K562 (cell line): Measurements from ENCODE around the gene MICU1. TPM values are rescaled to one million over a fixed set of nuclear protein-coding genes. Genes with fewer than 3 reads are reported as not detected.

Source experiments
- ATF2 ChIP-seq: sonication (generic); formaldehyde crosslinking; IDR thresholded peaks from 2 replicates; pipeline ENCODE4 v1.8.1; 2022; ENCODE audit warnings: missing genetic modification reagents
- CREB1 ChIP-seq, 2 experiments: sonication (generic) in 1 of 2; formaldehyde crosslinking in 1 of 2; IDR thresholded peaks; 2 replicates each; pipeline versions ENCODE4 v1.6.1 to v1.8.0; 2012 to 2022; ENCODE audit warnings: inconsistent platforms in 1 of 2, mild to moderate bottlenecking in 1 of 2, missing genetic modification reagents in 1 of 2, moderate library complexity in 1 of 2
- DIDO1 ChIP-seq: fragments of 450-650 bp; IDR thresholded peaks from 2 replicates; pipeline ENCODE4 v1.6.1; 2016; ENCODE audit warnings: low read depth, missing biosample characterization, missing genetic modification characterization
- FOSL1 ChIP-seq: fragments of 200-800 bp; sonication (Bioruptor generic); conservative IDR thresholded peaks from 2 replicates; pipeline ENCODE4 v1.6.1; 2016; ENCODE audit warnings: missing genetic modification characterization, missing compliant biosample characterization
- FOXJ2 ChIP-seq: fragments of 200-800 bp; sonication (Bioruptor generic); IDR thresholded peaks from 2 replicates; pipeline ENCODE4 v1.6.1; 2016; ENCODE audit warnings: missing genetic modification characterization, missing compliant biosample characterization
- FOXJ3 ChIP-seq: sonication (generic); formaldehyde crosslinking; IDR thresholded peaks from 2 replicates; pipeline ENCODE4 v1.4.0; 2020; ENCODE audit warnings: mild to moderate bottlenecking, missing genetic modification reagents
- FOXO4 ChIP-seq: fragments of 450-650 bp; formaldehyde crosslinking; IDR thresholded peaks from 2 replicates; pipeline ENCODE4 v1.4.0; 2020; ENCODE audit warnings: mild to moderate bottlenecking, moderate library complexity
- FUS ChIP-seq: fragments of 200-400 bp; formaldehyde crosslinking; optimal IDR thresholded peaks from 2 replicates; pipeline ENCODE3; 2017; ENCODE audit warnings: low read depth, low read length
- HDAC1 ChIP-seq, 2 experiments: fragments of 450-650 bp; IDR thresholded peaks; 2 replicates each; pipeline ENCODE4 v1.6.1; 2016 to 2017; ENCODE audit warnings: inconsistent platforms in 1 of 2, mild to moderate bottlenecking in 1 of 2, moderate library complexity in 1 of 2
- HDAC2 ChIP-seq: fragments of 450-650 bp; IDR thresholded peaks from 2 replicates; pipeline ENCODE4 v1.6.1; 2016; ENCODE audit warnings: mild to moderate bottlenecking
- HNRNPH1 ChIP-seq: fragments of 200-400 bp; formaldehyde crosslinking; optimal IDR thresholded peaks from 2 replicates; pipeline ENCODE3; 2017; ENCODE audit warnings: low read depth, mild to moderate bottlenecking, low read length, moderate library complexity
- KHSRP ChIP-seq: fragments of 450-650 bp; IDR thresholded peaks from 2 replicates; pipeline ENCODE4 v1.6.1; 2017
- NCOA6 ChIP-seq: fragments of 450-650 bp; IDR thresholded peaks from 2 replicates; pipeline ENCODE4 v1.6.1; 2017; ENCODE audit warnings: mild to moderate bottlenecking
- NFYB ChIP-seq: IDR thresholded peaks from 2 replicates; pipeline ENCODE4 v1.6.1; 2011; ENCODE audit warnings: mild to moderate bottlenecking, moderate library complexity; ENCODE audit not compliant: insufficient read length; ENCODE audit errors: extremely low read depth
- NR4A1 ChIP-seq, 2 experiments: fragments of 250-450 bp in 1 of 2; fragments of 450-650 bp in 1 of 2; sonication (Bioruptor Pico) in 1 of 2; IDR thresholded peaks; 2 replicates each; pipeline versions ENCODE4 v1.4.0 to v1.6.1; 2016 to 2020; ENCODE audit warnings: mild to moderate bottlenecking in 2 of 2, missing compliant biosample characterization in 1 of 2, missing genetic modification characterization in 1 of 2, moderate library complexity in 1 of 2
- POLR2AphosphoS2 ChIP-seq: IDR thresholded peaks from 2 replicates; pipeline ENCODE4 v1.6.1; 2012; ENCODE audit warnings: low read length, improper control_type of control experiment
- SETDB1 ChIP-seq: IDR thresholded peaks from one replicate; pipeline ENCODE4 v1.6.1; 2012; ENCODE audit warnings: low read length, control low read depth, inconsistent platforms
- SRSF7 ChIP-seq: fragments of 200-400 bp; formaldehyde crosslinking; optimal IDR thresholded peaks from 2 replicates; pipeline ENCODE3; 2017; ENCODE audit warnings: mild to moderate bottlenecking, low read depth, low read length
- ZBTB2 ChIP-seq: fragments of 450-650 bp; IDR thresholded peaks from 2 replicates; pipeline ENCODE4 v1.6.1; 2016; ENCODE audit warnings: antibody characterized with exemption
- ZC3H8 ChIP-seq: fragments of 450-650 bp; IDR thresholded peaks from 2 replicates; pipeline ENCODE4 v1.6.1; 2017
- ZNF445 ChIP-seq: fragments of 250-450 bp; sonication (Bioruptor Pico); IDR thresholded peaks from 2 replicates; pipeline ENCODE4 v1.4.0; 2020; ENCODE audit warnings: low read depth, mild to moderate bottlenecking, moderate library complexity
- ZNF695 ChIP-seq: fragments of 450-650 bp; formaldehyde crosslinking; IDR thresholded peaks from 2 replicates; pipeline ENCODE4 v1.4.0; 2020; ENCODE audit warnings: mild to moderate bottlenecking, moderate library complexity
- ZSCAN32 ChIP-seq: fragments of 450-650 bp; formaldehyde crosslinking; IDR thresholded peaks from 2 replicates; pipeline ENCODE4 v1.4.0; 2020; ENCODE audit warnings: mild to moderate bottlenecking, moderate library complexity
- polyA plus RNA-seq, 8 experiments: library from polyadenylated mRNA; depleted of rRNA in 4 of 8; stranded (reverse) in 5 of 8; unstranded in 3 of 8; fragments of >200 nt; fragmentation: Nextera tagmentation in 2 of 8; fragmentation: Illumina TruSeq in 1 of 8; extraction: Ambion mirVana in 2 of 8; extraction: Trizol in 1 of 8; gene quantifications; 2 replicates each; pipeline versions ENCODE4 v1.2.1 to v1.2.3, GENCODE V29; 2011 to 2014; ENCODE audit warnings: inconsistent platforms in 1 of 8, missing spikeins in 1 of 8
- total RNA-seq, 7 experiments: library from RNA; depleted of rRNA in 6 of 7; stranded (reverse); fragments of >200 nt in 6 of 7; fragmentation: Illumina TruSeq in 2 of 7; extraction: Trizol in 2 of 7; gene quantifications; 2 replicates each; pipeline versions ENCODE4 v1.2.1 to v1.2.3, GENCODE V29; 2011 to 2021; ENCODE audit warnings: low replicate concordance in 1 of 7

Gene MICU1
- total and polyA plus RNA-seq, 9 of the 15 experiments (the other 6 are each of a cell fraction or from before 2014, with no cell fraction given), result 29.3 to 76.8 (median 48.4) TPM

- no peak for TF ChIP-seq ZNF445 (CRISPR knock-in tag)
- peak; percentile 55; the same call in 1 of the 2 replicates for TF ChIP-seq ATF2 (CRISPR knock-in tag)
- 0 out of 2 replicates have a peak, but pooled peaks have one; percentile 59 for TF ChIP-seq NR4A1 (CRISPR knock-in tag; IDR thresholded peaks at IDR 0.05)
- peak; percentile 80 for TF ChIP-seq NR4A1 (tag; IDR thresholded peaks at IDR 0.05)
- no peak for TF ChIP-seq NFYB
- TF ChIP-seq FUS, result no peak
- TF ChIP-seq FOXO4 (CRISPR knock-in tag), result no peak
- TF ChIP-seq CREB1 (IDR thresholded peaks at IDR 0.05), result peak; percentile 99
- peak; percentile 100 for TF ChIP-seq CREB1 (CRISPR knock-in tag; IDR thresholded peaks at IDR 0.05)
- peak; percentile 74; the same call in 1 of the 2 replicates for TF ChIP-seq POLR2AphosphoS2
- peak; percentile 93 for TF ChIP-seq ZBTB2
- TF ChIP-seq ZSCAN32 (CRISPR knock-in tag), result no peak
- no peak for TF ChIP-seq ZC3H8
- TF ChIP-seq ZNF695, result no peak
- peak; percentile 84 for TF ChIP-seq KHSRP
- peak; percentile 84 to 98 for TF ChIP-seq HDAC1 (IDR thresholded peaks at IDR 0.05)
- TF ChIP-seq HDAC2, result peak; percentile 98
- no peak for TF ChIP-seq FOXJ3
- peak; percentile 67; the same call in 1 of the 2 replicates for TF ChIP-seq NCOA6
- TF ChIP-seq SRSF7, result no peak
- peak; percentile 97 for TF ChIP-seq DIDO1 (tag)
- TF ChIP-seq FOSL1 (tag), result peak; percentile 78
- peak; percentile 88 for TF ChIP-seq FOXJ2 (tag)
- no peak for TF ChIP-seq HNRNPH1
- TF ChIP-seq SETDB1, result no peak
Measured at GRCh38 chr10:72354356-72355213, 271.3 kb downstream of the MICU1 start, which contains the start of gene DNAJB12 (continued).
